Uterus (tissue), 4 donors: ENCODE results near the gene HOXA6. TPM values are rescaled to one million over a fixed set of nuclear protein-coding genes. Genes with fewer than 3 reads are reported as not detected.
A peak's percentile ranks its signal among the peaks of the same experiment; 100 is the strongest.

Source experiments
- DNase-seq, 2 donors: peaks; one replicate each; pipeline ENCODE4 v3.0.0-alpha.2; 2019 to 2020
- H3K27ac ChIP-seq, 2 donors: fragments of 200-600 bp; sonication (generic); 1 replicate in 1 of 2; 2 replicates in 1 of 2; pipeline ENCODE4 v1.5.1; 2016 to 2018
- H3K27me3 ChIP-seq, 2 donors: fragments of 200-600 bp; sonication (generic); one replicate each; pipeline ENCODE4 v1.5.1; 2018 to 2019; ENCODE audit warnings: control low read depth in 1 of 2
- H3K36me3 ChIP-seq, 2 donors: fragments of 200-600 bp; sonication (generic); one replicate each; pipeline ENCODE4 v1.5.1; 2019; ENCODE audit warnings: control low read depth in 1 of 2
- H3K4me1 ChIP-seq, 2 donors: fragments of 200-600 bp; sonication (generic); one replicate each; pipeline ENCODE4 v1.5.1; 2018 to 2019; ENCODE audit warnings: control low read depth in 1 of 2
- H3K4me3 ChIP-seq, 2 donors: fragments of 200-600 bp; sonication (generic); 1 replicate in 1 of 2; 2 replicates in 1 of 2; pipeline ENCODE4 v1.5.1; 2018 to 2019; ENCODE audit warnings: mild to moderate bottlenecking in 1 of 2
- H3K9me3 ChIP-seq, 2 donors: fragments of 200-600 bp; sonication (generic); one replicate each; pipeline ENCODE4 v1.5.1; 2019; ENCODE audit warnings: control low read depth in 1 of 2
- CTCF ChIP-seq, 4 experiments: fragments of 200-600 bp in 2 of 4; fragments of 450-650 bp in 2 of 4; sonication (generic) in 2 of 4; IDR thresholded peaks; one replicate each; pipeline ENCODE4 v1.5.1; 2016 to 2019; ENCODE audit warnings: antibody characterized with exemption in 4 of 4, mild to moderate bottlenecking in 2 of 4, moderate library complexity in 1 of 4
- POLR2A ChIP-seq, 2 donors: fragments of 450-650 bp; IDR thresholded peaks; one replicate each; pipeline ENCODE4 v1.6.1; 2016; ENCODE audit warnings: antibody characterized with exemption in 2 of 2, mild to moderate bottlenecking in 1 of 2, moderate library complexity in 1 of 2
- intact Hi-C: fragments of 100-400 bp; cut with DNase I; formaldehyde crosslinking; loops from one replicate; pipeline ENCODE4 v1.15.1; 2023; ENCODE audit warnings: low total_unique reads
- total RNA-seq, 4 donors: library from RNA; depleted of rRNA in 3 of 4; stranded (reverse); fragments of >200 nt in 3 of 4; gene quantifications; one replicate each; pipeline versions ENCODE4 v1.1.0 to v1.2.4, GENCODE V29; 2014 to 2023
- donor health status: DM: yes; HTN: yes; CAD: no.

Gene HOXA6
- total RNA-seq, 4 donors from 2014 or later = 1.8 to 19.1 (median 15.4) TPM

GRCh38 chr7:27145165-27145913 lies 2.2 kb downstream of the HOXA6 start:
- Histone ChIP-seq H3K36me3 (no peaks in the 10 kb centered on the region), H3K4me3 (no peak overlapping the region), H3K9me3 (no peaks in the 10 kb centered on the region), H3K27me3 (no peaks in the 10 kb centered on the region), H3K27ac (peak overlapping the region in 1 of 2 donors; percentile 45), H3K4me1 (no peaks in the 10 kb centered on the region)
- intact Hi-C loops = loop anchor here (10.0 kb wide), 1 partner anchor 51 kb away; the partner anchor contains the start of gene HOXA1
- DNase-seq = peak in 1 of 2 donors; percentile 21
- TF ChIP-seq POLR2A (IDR thresholded peaks at IDR 0.05) = no peak
- no peak for TF ChIP-seq CTCF (IDR thresholded peaks at IDR 0.05)

- no peaks in the 10 kb centered on the region for H3K9me3 ChIP-seq
- H3K4me1 ChIP-seq = no peaks in the 10 kb centered on the region
- DNase-seq = peak in 1 of 2 donors; percentile 20
- intact Hi-C loops = loop anchor here (10.0 kb wide), 1 partner anchor 50 kb away; the partner anchor contains the start of gene HOXA1
- no peaks in the 10 kb centered on the region for H3K27me3 ChIP-seq
- no peaks in the 10 kb centered on the region for H3K36me3 ChIP-seq
- H3K4me3 ChIP-seq = no peak overlapping the region
- H3K27ac ChIP-seq = peak overlapping the region in 1 of 2 donors; percentile 45
- no peak for TF ChIP-seq CTCF (IDR thresholded peaks at IDR 0.05)
- no peak for TF ChIP-seq POLR2A (IDR thresholded peaks at IDR 0.05)
Observed at GRCh38 chr7:27144781-27145164, 2.8 kb downstream of the HOXA6 start.

GRCh38 chr7:27143950-27144780 lies 3.4 kb downstream of the HOXA6 start:
- Histone ChIP-seq H3K9me3 (no peaks in the 10 kb centered on the region), H3K36me3 (no peaks in the 10 kb centered on the region), H3K27me3 (no peaks in the 10 kb centered on the region), H3K27ac (peak overlapping the region in 1 of 2 donors; percentile 45), H3K4me1 (no peaks in the 10 kb centered on the region), H3K4me3 (no peak overlapping the region)
- TF ChIP-seq CTCF (IDR thresholded peaks at IDR 0.05) (no peak), POLR2A (IDR thresholded peaks at IDR 0.05) (no peak)
- intact Hi-C loops = loop anchor here (10.0 kb wide), 1 partner anchor 49 kb away; the partner anchor contains the start of gene HOXA1
- no peak for DNase-seq

- Histone ChIP-seq H3K9me3 (no peaks in the 10 kb centered on the region), H3K4me3 (peak within 1 kb of the TSS in 1 of 2 donors; percentile 13), H3K27me3 (no peaks in the 10 kb centered on the region), H3K27ac (peak within 1 kb of the TSS in 1 of 2 donors; percentile 69), H3K36me3 (no peaks in the 10 kb centered on the region), H3K4me1 (no peaks in the 10 kb centered on the region)
- intact Hi-C loops = loop anchor here (10.0 kb wide), 1 partner anchor 48 kb away; the partner anchor contains the start of gene HOXA1
- peak; percentile 71 to 73 for DNase-seq
- peak in 3 of 4 experiments; percentile 57 to 86 (median 58) for TF ChIP-seq CTCF (IDR thresholded peaks at IDR 0.05)
- TF ChIP-seq POLR2A (IDR thresholded peaks at IDR 0.05) = peak; percentile 27 to 30
Observed at GRCh38 chr7:27143023-27143949, 4.3 kb downstream of the HOXA6 start, which contains the start of gene HOXA5. Gene HOXA5, minus strand, starts transcription at chr7:27143681. Its CDS starts 74 bp downstream, at chr7:27143607.
